Mucosa of rectum (tissue), 2 donors: ENCODE measurements around the gene PGPEP1.

ENCODE experiments used
- H3K27ac ChIP-seq, 2 donors: one replicate each; pipeline ENCODE4 v1.7.0; 2013; ENCODE audit warnings: inconsistent platforms in 2 of 2, low read depth in 2 of 2, low read length in 2 of 2
- H3K27me3 ChIP-seq, 2 donors: one replicate each; pipeline ENCODE4 v1.7.0; 2013; ENCODE audit warnings: low read length in 2 of 2; ENCODE audit not compliant: control insufficient read depth in 2 of 2, insufficient read depth in 2 of 2
- H3K36me3 ChIP-seq, 2 donors: one replicate each; pipeline ENCODE4 v1.7.0; 2013; ENCODE audit warnings: low read length in 2 of 2; ENCODE audit not compliant: control insufficient read depth in 2 of 2, insufficient read depth in 2 of 2
- H3K4me1 ChIP-seq, 2 donors: one replicate each; pipeline ENCODE4 v1.7.0; 2013; ENCODE audit warnings: low read length in 2 of 2, mild to moderate bottlenecking in 1 of 2; ENCODE audit not compliant: control insufficient read depth in 2 of 2, insufficient read depth in 2 of 2
- H3K4me3 ChIP-seq, 2 donors: one replicate each; pipeline ENCODE4 v1.7.0; 2013; ENCODE audit warnings: low read length in 2 of 2
- H3K9ac ChIP-seq, 2 donors: one replicate each; pipeline ENCODE4 v1.7.0; 2013; ENCODE audit warnings: low read length in 2 of 2, low read depth in 1 of 2, mild to moderate bottlenecking in 1 of 2
- H3K9me3 ChIP-seq, 2 donors: one replicate each; pipeline ENCODE4 v1.7.0; 2013; ENCODE audit warnings: low read length in 2 of 2; ENCODE audit not compliant: control insufficient read depth in 2 of 2
- donor health status: healthy.
- donor health status: Normal muscosa, but diverticular disease.

The PGPEP1 gene

DNA sequence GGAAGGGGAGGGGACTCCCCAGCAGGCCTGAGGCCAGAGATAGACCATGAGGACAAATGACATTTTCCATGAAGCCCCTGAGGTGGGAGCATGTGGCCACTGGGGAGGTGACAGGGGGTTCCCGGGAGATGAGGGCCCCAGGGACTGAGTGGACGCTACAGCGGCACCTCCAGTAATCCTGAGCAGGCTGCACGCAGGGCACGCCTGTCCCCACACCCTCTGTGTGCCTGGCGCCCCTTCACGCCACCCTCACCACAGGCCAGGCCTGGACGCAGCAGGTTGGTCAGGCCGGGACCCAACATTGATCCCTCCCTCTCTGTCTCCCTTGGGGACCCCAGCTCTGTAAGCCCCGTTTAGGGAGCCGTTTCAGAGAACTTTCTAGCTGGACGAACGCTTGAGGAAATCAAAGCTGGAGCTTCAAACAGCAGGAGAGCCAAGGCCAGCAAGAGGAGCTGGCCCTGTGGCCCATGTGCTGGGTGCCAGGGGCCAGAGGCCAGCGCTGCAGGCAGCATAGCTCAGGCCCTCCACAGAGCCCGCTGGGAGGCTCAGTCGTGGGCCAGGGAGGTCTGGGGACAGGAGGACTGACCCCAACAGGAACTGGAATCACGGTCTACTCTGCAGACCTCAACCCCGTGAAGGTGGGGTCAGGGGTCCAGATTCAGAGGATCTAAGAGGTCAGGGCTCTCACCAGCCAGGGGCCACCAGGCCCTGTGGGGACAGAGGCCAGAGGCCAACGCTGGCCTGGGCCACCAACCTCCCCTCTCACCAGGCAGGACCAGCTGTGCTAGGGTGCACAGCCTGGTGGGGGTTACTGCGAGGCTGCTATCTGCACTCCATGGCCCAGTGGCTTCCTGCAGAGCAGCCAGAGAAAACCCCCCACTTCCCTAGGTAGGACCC lies 32.1 kb upstream of the PGPEP1 start:
- peaks cover 4 to 27% of the 10 kb centered on the region in 2 donors for H3K36me3 ChIP-seq
- peaks cover 48% of the 10 kb centered on the region in 2 donors for H3K4me1 ChIP-seq
- H3K27ac ChIP-seq = peak overlapping the region in 1 of 2 donors; percentile 95

DNA sequence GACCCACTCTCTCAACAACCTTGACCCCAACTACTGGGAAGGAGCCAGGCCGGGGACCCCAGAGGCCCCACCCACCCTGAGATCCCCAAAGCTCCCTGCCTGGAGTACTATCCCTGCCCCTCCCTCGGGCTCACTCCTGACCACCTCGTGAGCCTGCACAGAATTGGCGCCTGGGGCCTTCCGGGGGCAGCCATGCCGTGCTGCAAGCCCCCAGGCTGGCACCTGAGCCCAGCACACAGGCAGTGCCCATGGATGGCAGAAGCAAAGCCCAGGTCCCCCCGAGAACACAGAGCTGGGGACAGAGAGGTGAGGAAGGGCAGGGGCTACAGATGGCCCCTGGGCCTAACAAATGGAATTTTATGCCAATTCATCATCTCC lies 31.5 kb upstream of the PGPEP1 start:
- H3K4me1 ChIP-seq = peaks cover 43 to 47% of the 10 kb centered on the region in 2 donors

More for the DNA sequence above, 32.1 kb upstream of the PGPEP1 start:
- H3K9me3 ChIP-seq = no peaks in the 10 kb centered on the region
- no peaks in the 10 kb centered on the region for H3K27me3 ChIP-seq
- peak overlapping the region in 1 of 2 donors; percentile 10 for H3K9ac ChIP-seq
- no peak overlapping the region for H3K4me3 ChIP-seq

DNA sequence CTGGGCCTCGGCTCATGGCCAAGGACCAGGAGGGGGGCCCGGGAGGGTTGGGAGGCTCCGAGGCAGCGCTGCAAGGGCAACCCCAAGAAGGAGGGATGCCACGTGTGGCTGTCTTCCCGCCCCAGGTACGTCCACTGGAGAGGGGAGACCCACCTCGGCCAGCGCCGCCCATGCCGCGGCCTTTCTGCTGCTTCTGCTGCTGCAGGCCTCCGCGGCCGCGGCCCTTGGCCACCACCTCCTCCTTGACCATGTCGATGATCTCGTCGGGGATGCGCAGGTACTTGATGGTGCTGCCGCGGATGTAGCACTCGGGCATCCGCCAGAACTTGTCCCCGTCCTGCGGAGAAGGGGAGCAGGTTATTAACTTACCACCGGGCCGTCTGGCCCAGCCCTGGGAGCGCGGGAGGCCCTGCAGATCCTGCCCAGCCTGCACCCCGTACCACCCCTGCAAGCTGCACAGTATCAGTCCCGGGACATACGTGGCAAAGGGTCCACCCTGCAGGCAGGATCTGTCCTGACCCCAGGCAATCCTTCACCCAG lies 30.8 kb upstream of the PGPEP1 start:
- Histone ChIP-seq H3K9me3 (no peaks in the 10 kb centered on the region), H3K4me3 (no peak overlapping the region), H3K9ac (peak overlapping the region in 1 of 2 donors; percentile 62), H3K36me3 (peaks cover 6 to 33% of the 10 kb centered on the region in 2 donors), H3K27me3 (no peaks in the 10 kb centered on the region), H3K4me1 (peaks cover 40 to 41% of the 10 kb centered on the region in 2 donors), H3K27ac (peak overlapping the region in 1 of 2 donors; percentile 72)

More for the DNA sequence above, 31.5 kb upstream of the PGPEP1 start:
- no peaks in the 10 kb centered on the region for H3K27me3 ChIP-seq
- H3K27ac ChIP-seq = no peak overlapping the region
- H3K9ac ChIP-seq = no peak overlapping the region
- H3K36me3 ChIP-seq = peaks cover 6 to 31% of the 10 kb centered on the region in 2 donors
- no peak overlapping the region for H3K4me3 ChIP-seq
- H3K9me3 ChIP-seq = no peaks in the 10 kb centered on the region

DNA sequence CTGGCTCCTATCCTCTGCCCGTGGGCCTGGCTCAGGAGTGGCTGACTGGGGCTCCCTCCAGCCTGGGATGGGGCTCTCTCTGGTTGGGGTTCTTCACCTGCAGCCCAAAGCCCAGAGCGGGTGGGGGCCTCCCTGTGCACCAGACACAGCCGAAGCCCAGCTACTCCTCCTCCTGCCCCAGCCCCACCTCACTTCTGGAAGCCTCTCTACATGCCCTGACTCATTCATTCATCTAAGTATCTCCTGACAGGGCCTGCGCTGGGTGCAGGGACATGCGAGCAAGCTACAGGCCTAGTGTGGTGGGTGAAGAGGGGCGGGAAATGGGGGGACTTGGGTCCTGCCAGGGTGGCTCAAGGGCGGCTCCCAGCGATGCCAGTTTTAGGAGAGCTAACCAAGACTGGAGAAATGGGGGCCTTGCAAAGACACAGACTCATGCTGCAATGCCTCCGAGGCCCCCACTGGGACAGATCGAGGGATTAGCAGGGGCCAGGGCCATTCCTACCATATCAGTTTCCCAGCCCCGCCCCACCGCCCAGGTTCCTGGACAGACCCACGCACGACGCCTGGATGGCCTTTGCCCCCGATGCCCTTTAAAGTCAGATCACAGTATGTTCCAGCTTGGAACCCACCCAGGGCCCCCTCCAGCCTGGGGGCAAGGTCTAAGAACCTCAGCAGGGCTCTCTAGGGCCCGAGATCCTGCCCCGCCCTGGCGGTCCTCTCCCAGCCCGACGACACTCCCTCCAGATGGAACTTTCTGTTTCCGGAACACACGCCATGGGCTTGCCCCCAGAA lies 30.1 kb upstream of the PGPEP1 start:
- H3K27ac ChIP-seq = peak overlapping the region; percentile 70 to 72
- peaks cover 6 to 35% of the 10 kb centered on the region in 2 donors for H3K36me3 ChIP-seq
- no peaks in the 10 kb centered on the region for H3K27me3 ChIP-seq
- H3K9me3 ChIP-seq = no peaks in the 10 kb centered on the region
- peak overlapping the region in 1 of 2 donors; percentile 62 for H3K9ac ChIP-seq
- H3K4me1 ChIP-seq = peaks cover 34% of the 10 kb centered on the region in 2 donors
- no peak overlapping the region for H3K4me3 ChIP-seq

DNA sequence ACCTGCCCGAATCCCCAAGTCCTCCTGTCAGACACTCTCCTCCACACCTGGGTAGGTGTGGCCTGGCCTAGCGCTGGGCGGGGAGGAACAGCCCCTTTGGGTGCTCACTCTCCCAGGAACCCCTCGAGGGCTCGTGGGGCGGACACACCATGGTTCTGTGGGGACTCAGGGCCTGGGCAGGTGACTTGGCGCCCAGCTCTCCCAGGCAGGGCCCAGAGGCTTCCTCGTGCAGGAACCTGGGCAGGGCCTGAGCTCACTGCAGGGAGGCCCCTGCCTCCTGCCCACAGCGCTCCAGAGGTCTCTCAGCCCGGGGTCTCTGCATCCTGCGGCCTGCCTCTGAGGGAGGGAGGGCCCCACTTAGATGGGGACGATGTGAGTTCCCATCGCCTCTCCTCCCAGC lies 29.4 kb upstream of the PGPEP1 start:
- H3K9me3 ChIP-seq = no peaks in the 10 kb centered on the region
- peak overlapping the region; percentile 70 to 72 for H3K27ac ChIP-seq
- H3K36me3 ChIP-seq = peaks cover 6 to 35% of the 10 kb centered on the region in 2 donors
- H3K4me3 ChIP-seq = no peak overlapping the region
- peaks cover 29 to 32% of the 10 kb centered on the region in 2 donors for H3K4me1 ChIP-seq
- H3K27me3 ChIP-seq = no peaks in the 10 kb centered on the region
- H3K9ac ChIP-seq = peak overlapping the region in 1 of 2 donors; percentile 62

DNA sequence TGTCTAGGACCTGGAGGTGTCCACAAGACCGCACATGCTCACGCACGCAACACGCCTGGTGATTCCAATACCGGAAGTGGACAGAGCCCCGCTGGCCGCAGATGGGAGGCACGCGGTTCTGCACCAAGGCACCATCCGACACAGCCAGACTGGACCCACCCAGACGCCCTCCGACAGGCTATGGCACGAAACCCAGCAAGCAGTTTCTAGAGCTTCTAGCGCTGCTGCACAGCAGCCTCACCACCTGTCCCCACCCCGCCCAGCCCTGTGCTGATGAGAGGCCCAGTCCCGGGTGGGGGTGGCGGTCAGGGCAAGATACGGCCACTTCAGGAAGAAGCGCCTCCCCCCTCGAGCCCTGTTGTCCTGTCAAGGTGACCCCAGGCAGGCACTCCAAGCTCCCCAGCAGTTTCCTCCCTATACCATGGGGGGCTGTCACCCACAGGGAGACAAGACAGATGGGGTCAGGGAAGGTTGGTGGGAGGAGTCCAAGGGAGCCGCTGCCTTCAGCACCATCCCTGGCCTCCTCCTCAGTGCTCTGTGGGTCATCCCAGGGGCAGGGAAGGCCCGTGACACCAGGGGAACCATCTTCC lies 28.8 kb upstream of the PGPEP1 start:
- Histone ChIP-seq H3K27me3 (no peaks in the 10 kb centered on the region), H3K4me1 (peaks cover 26 to 31% of the 10 kb centered on the region in 2 donors), H3K9me3 (no peaks in the 10 kb centered on the region), H3K4me3 (no peak overlapping the region), H3K9ac (peak overlapping the region in 1 of 2 donors; percentile 62), H3K27ac (peak overlapping the region; percentile 70 to 72), H3K36me3 (peaks cover 6 to 35% of the 10 kb centered on the region in 2 donors)

DNA sequence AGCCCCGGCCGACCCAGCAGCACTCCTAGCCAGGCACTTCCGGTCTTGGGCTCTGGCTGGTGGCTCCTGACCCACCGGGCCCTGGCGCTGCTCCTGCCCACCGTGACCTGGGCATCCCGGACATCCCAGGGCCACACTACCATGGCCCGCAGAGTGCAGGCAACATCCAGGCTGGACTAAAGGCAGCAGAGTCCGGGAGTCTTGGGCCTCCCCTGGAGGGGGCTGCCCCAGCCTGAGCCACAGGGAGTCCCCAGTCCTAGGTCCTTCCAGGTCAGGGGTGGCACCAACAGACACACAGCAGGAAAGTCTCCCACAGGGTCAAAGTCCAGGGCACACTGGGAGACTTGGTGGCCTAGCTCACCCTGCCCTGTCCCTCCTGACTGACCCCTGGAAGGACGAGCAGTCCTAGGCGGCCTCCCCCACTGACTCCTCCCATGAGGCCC lies 28.3 kb upstream of the PGPEP1 start:
- no peaks in the 10 kb centered on the region for H3K27me3 ChIP-seq
- H3K9ac ChIP-seq = peak overlapping the region in 1 of 2 donors; percentile 62
- peaks cover 6 to 35% of the 10 kb centered on the region in 2 donors for H3K36me3 ChIP-seq
- peaks cover 25 to 32% of the 10 kb centered on the region in 2 donors for H3K4me1 ChIP-seq
- H3K9me3 ChIP-seq = no peaks in the 10 kb centered on the region
- H3K27ac ChIP-seq = peak overlapping the region in 1 of 2 donors; percentile 72
- no peak overlapping the region for H3K4me3 ChIP-seq

DNA sequence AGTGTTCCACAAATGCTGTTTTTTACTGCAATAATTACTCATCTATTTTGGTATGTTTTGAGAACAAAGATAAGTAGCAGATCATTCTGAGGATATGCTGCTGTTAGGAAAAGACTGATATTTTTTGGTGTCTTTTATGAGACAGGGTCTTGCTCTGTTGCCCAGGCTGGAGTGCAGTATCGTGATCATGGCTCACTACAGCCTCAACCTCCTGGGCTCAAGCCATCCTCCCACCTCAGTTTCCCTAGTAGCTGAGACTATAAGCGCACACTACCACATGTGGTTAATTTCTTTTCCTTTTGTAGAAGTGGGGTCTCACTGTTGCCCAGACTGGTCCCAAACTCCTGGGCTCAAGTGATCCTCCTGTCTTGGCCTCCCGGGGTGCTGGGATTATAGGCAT lies 27.0 kb upstream of the PGPEP1 start:
- Histone ChIP-seq H3K4me1 (peaks cover 30 to 41% of the 10 kb centered on the region in 2 donors), H3K36me3 (peaks cover 6 to 30% of the 10 kb centered on the region in 2 donors), H3K9ac (peak overlapping the region in 1 of 2 donors; percentile 31), H3K9me3 (no peaks in the 10 kb centered on the region), H3K27ac (no peak overlapping the region), H3K4me3 (no peak overlapping the region), H3K27me3 (no peaks in the 10 kb centered on the region)

DNA sequence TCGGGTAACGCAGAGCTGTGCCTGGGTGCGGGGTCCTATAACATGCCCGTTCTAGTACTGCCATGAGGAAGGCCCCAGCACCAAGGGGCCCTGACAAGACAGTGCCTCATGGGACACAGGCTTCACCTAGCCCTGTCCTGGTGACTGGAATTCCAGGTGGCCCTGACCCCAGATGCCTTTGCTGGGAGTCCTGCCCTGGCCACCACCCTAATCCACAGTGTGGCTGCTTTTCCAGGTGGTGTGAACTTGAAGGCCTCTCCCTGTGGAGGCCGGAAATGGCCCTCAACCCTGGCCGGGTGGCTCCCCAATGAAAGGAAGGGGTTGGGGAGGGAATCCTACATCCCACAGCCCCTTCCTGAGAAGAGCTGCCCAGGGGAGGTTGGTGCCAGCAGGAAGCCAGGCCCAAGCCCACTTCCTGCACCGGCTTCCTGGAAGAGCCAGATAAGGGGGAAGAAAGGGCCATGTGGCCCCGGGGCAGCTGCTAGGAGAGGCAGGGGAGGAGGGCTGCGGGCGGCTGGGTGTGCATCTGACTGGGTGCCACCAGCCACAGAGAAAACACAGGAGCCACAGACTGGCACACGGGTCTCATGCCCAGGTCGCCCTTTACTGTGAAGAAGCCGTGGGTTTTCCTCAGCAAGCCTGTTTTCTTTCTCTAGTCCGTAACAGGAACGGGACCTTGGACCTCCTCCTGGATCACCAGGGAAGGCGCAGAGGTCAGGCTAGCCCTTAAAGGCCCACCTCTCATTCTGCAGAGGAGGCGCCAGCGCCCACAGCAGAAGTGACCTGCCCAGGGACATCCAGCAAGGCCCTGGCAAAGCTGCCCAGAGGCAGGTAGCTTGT lies 22.2 kb upstream of the PGPEP1 start:
- no peaks in the 10 kb centered on the region for H3K27me3 ChIP-seq
- peaks cover 43 to 50% of the 10 kb centered on the region in 2 donors for H3K4me1 ChIP-seq
- no peaks in the 10 kb centered on the region for H3K9me3 ChIP-seq
- H3K4me3 ChIP-seq = peak overlapping the region in 1 of 2 donors; percentile 31
- peak overlapping the region; percentile 93 to 94 for H3K27ac ChIP-seq
- H3K9ac ChIP-seq = peak overlapping the region; percentile 59 to 77
- peaks cover 4 to 8% of the 10 kb centered on the region in 2 donors for H3K36me3 ChIP-seq
